Breast epithelium (tissue), 3 donors: ENCODE results near the gene PLPPR4.

Source experiments
- POLR2AphosphoS5 ChIP-seq, 3 donors: sonication (generic); formaldehyde crosslinking; IDR thresholded peaks; one replicate each; pipeline ENCODE4 v1.6.1; 2017; ENCODE audit warnings: antibody characterized with exemption in 3 of 3
- TF ChIP-seq, protein P1 (sequence below), 3 donors: fragments of 450-650 bp; IDR thresholded peaks; one replicate each; pipeline ENCODE4 v1.5.1; 2016 to 2017; ENCODE audit warnings: antibody characterized with exemption in 3 of 3, mild to moderate bottlenecking in 3 of 3, moderate library complexity in 3 of 3

DNA sequence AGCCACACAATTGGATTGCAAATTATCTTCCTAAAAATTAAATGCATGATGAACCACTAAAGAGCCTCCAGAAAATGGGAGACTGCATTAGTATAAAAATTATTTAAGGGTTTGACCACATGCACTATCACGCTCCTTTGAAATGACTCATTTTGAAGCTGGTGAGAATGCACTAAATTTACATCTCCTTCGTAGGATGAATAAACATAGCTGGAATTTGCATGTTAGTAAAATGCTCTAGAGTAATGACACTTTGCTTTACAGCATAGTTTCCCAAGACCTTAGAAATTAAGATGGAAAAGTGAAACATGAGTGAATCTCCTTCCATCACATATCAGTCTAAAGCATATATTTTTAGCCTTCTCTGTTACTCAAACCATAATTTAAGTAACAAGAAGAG is 2.4 kb downstream of the PLPPR4 start:
- TF ChIP-seq, protein P1, sequence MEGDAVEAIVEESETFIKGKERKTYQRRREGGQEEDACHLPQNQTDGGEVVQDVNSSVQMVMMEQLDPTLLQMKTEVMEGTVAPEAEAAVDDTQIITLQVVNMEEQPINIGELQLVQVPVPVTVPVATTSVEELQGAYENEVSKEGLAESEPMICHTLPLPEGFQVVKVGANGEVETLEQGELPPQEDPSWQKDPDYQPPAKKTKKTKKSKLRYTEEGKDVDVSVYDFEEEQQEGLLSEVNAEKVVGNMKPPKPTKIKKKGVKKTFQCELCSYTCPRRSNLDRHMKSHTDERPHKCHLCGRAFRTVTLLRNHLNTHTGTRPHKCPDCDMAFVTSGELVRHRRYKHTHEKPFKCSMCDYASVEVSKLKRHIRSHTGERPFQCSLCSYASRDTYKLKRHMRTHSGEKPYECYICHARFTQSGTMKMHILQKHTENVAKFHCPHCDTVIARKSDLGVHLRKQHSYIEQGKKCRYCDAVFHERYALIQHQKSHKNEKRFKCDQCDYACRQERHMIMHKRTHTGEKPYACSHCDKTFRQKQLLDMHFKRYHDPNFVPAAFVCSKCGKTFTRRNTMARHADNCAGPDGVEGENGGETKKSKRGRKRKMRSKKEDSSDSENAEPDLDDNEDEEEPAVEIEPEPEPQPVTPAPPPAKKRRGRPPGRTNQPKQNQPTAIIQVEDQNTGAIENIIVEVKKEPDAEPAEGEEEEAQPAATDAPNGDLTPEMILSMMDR (IDR thresholded peaks at IDR 0.05): no peak
- TF ChIP-seq POLR2AphosphoS5 (IDR thresholded peaks at IDR 0.05): no peak
